Suprapubic skin (tissue), 4 donors: ENCODE results near the gene PPP1R3G. TPM values are rescaled to one million over a fixed set of nuclear protein-coding genes. Genes with fewer than 3 reads are reported as not detected.

Source experiments
- DNase-seq, 2 donors: peaks; one replicate each; pipeline ENCODE4 v3.0.0-alpha.2; 2019; ENCODE audit warnings: low spot score in 2 of 2
- H3K27ac ChIP-seq: fragments of 200-600 bp; sonication (generic); one replicate; pipeline ENCODE4 v1.5.1; 2019
- H3K27me3 ChIP-seq: fragments of 200-600 bp; sonication (generic); one replicate; pipeline ENCODE4 v1.5.1; 2019
- H3K36me3 ChIP-seq: fragments of 200-600 bp; sonication (generic); one replicate; pipeline ENCODE4 v1.5.1; 2019
- H3K4me1 ChIP-seq: fragments of 200-600 bp; sonication (generic); one replicate; pipeline ENCODE4 v1.5.1; 2019
- H3K4me3 ChIP-seq: fragments of 200-600 bp; sonication (generic); one replicate; pipeline ENCODE4 v1.5.1; 2019; ENCODE audit warnings: mild to moderate bottlenecking
- H3K9me3 ChIP-seq: fragments of 200-600 bp; sonication (generic); one replicate; pipeline ENCODE4 v1.5.1; 2019
- EP300 ChIP-seq: sonication (generic); formaldehyde crosslinking; IDR thresholded peaks from one replicate; pipeline ENCODE4 v1.6.1; 2017; ENCODE audit warnings: antibody characterized with exemption
- POLR2A ChIP-seq, 2 donors: fragments of 450-650 bp; IDR thresholded peaks; one replicate each; pipeline ENCODE4 v1.6.1; 2017; ENCODE audit warnings: antibody characterized with exemption in 2 of 2, mild to moderate bottlenecking in 2 of 2, moderate library complexity in 2 of 2
- POLR2AphosphoS5 ChIP-seq, 3 donors: sonication (generic); formaldehyde crosslinking; IDR thresholded peaks; one replicate each; pipeline ENCODE4 v1.6.1; 2017; ENCODE audit warnings: antibody characterized with exemption in 3 of 3
- WGBS: methylation state at CpG from one replicate; pipeline ENCODE4 v1.1.5; 2018; 5-methylcytosine and 5-hydroxymethylcytosine counted together
- total RNA-seq, 4 donors: library from RNA; depleted of rRNA; stranded (reverse); fragments of >200 nt; gene quantifications; one replicate each; pipeline ENCODE4 v1.1.0, GENCODE V29; 2016
- TF ChIP-seq, protein P1 (sequence below), 2 donors: fragments of 200-600 bp in 1 of 2; fragments of 450-650 bp in 1 of 2; sonication (generic) in 1 of 2; IDR thresholded peaks; one replicate each; pipeline ENCODE4 v1.5.1; 2016 to 2019; ENCODE audit warnings: antibody characterized with exemption in 2 of 2, mild to moderate bottlenecking in 1 of 2, moderate library complexity in 1 of 2

The PPP1R3G gene
- total RNA-seq, 4 donors from 2014 or later = 0.38 to 0.80 (median 0.67) TPM

DNA sequence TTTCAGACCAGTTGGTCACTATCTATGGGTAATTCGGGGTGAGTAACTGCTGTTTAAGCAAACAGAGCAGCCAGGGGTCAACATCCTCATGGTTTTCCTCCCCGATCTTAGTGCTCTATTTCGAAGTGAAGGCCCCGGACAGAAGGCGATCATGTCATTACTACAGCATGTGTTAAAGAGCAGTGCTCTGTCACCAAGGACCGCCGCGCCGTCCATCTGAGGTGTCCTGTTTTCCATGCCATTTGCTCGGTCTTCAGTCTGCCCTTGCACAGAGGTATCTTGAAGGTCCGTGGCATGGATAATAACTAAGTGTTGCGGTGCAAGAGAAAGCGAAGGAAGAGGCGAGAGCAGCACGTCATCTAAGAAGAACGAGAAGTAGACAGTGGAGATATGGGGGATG, 25.1 kb downstream of the PPP1R3G start:
- Histone ChIP-seq H3K9me3 (no peaks in the 10 kb centered on the region), H3K4me1 (no peaks in the 10 kb centered on the region), H3K27me3 (no peaks in the 10 kb centered on the region), H3K36me3 (no peaks in the 10 kb centered on the region), H3K4me3 (no peak overlapping the region), H3K27ac (no peak overlapping the region)
- WGBS = 88% methylated on average over 16 of the region's 16 CpGs
- DNase-seq = peak in 1 of 2 donors; percentile 44
- TF ChIP-seq POLR2A (IDR thresholded peaks at IDR 0.05) (no peak), EP300 (no peak), POLR2AphosphoS5 (IDR thresholded peaks at IDR 0.05) (no peak)
- TF ChIP-seq, protein P1, sequence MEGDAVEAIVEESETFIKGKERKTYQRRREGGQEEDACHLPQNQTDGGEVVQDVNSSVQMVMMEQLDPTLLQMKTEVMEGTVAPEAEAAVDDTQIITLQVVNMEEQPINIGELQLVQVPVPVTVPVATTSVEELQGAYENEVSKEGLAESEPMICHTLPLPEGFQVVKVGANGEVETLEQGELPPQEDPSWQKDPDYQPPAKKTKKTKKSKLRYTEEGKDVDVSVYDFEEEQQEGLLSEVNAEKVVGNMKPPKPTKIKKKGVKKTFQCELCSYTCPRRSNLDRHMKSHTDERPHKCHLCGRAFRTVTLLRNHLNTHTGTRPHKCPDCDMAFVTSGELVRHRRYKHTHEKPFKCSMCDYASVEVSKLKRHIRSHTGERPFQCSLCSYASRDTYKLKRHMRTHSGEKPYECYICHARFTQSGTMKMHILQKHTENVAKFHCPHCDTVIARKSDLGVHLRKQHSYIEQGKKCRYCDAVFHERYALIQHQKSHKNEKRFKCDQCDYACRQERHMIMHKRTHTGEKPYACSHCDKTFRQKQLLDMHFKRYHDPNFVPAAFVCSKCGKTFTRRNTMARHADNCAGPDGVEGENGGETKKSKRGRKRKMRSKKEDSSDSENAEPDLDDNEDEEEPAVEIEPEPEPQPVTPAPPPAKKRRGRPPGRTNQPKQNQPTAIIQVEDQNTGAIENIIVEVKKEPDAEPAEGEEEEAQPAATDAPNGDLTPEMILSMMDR (IDR thresholded peaks at IDR 0.05) = no peak

DNA sequence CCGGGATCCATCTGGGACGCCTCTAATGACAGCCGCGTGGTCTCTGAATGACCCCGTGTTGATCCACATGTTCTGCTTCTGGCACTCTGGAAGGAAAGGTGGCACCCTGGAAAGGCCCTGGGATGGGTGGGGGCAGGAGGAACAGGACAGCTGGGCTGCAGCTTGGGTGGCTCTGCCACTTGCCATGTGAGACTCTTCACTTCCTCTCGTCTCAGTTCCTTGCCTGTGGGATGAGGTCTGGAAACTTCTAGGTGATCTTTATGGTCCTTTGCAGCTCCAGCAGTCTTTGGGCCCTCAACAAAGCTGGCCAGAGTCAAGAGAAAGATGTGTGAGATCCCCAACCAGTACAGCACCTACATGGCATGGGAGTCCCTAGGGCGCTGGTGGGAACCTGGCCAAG, 26.5 kb downstream of the PPP1R3G start:
- WGBS = 95% methylated on average over 7 of the region's 7 CpGs
- no peak overlapping the region for H3K27ac ChIP-seq

DNA sequence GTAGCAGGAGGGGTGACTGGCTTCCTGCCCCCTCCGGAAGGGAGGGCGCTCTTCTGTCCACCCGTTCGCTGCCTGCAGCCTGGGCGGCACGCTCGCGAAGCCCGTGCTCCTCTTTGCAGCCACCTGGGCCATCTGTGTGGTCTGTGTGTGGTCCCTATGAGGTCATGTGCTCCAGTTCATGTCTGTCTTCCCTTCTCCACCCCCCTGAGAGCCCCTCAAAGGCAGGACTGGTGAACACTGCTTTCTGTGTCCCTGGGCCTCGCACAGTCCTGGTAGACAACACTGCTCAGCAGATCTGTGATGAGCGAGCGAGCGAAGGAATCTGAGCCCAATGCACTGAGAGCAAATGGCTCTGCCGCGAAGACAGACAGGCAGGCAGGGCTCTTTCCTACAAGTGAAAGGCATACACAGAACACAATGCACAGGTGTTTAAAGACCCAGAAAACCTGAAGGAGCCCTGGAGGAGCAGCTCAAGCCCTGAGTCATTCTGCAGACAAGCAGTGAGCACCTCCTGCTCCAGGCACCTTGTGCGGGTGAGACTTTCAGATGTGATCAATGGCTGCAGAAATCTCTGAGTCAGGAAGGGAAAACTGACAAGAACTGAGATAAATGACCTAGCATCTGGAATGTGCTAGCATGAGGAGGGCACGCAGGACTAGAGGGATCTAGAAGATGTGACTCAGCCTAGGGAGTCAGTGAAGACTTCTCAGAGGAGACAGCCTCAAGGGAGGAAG, 27.1 kb downstream of the PPP1R3G start:
- no peak for TF ChIP-seq POLR2AphosphoS5 (IDR thresholded peaks at IDR 0.05)
- TF ChIP-seq, protein P1 (IDR thresholded peaks at IDR 0.05) = no peak
- no peak for TF ChIP-seq POLR2A (IDR thresholded peaks at IDR 0.05)
- no peak for TF ChIP-seq EP300
- Histone ChIP-seq H3K27me3 (no peaks in the 10 kb centered on the region), H3K27ac (no peak overlapping the region), H3K9me3 (no peaks in the 10 kb centered on the region), H3K4me3 (no peak overlapping the region), H3K36me3 (no peaks in the 10 kb centered on the region), H3K4me1 (no peaks in the 10 kb centered on the region)
- DNase-seq = peak in 1 of 2 donors; percentile 28
- 79% methylated on average over 5 of the region's 17 CpGs for WGBS

More for the DNA sequence above, 26.5 kb downstream of the PPP1R3G start:
- DNase-seq = no peak
- no peaks in the 10 kb centered on the region for H3K36me3 ChIP-seq
- H3K4me3 ChIP-seq = no peak overlapping the region
- no peaks in the 10 kb centered on the region for H3K27me3 ChIP-seq
- no peaks in the 10 kb centered on the region for H3K4me1 ChIP-seq
- no peaks in the 10 kb centered on the region for H3K9me3 ChIP-seq
- TF ChIP-seq EP300 (no peak), POLR2AphosphoS5 (IDR thresholded peaks at IDR 0.05) (no peak), POLR2A (IDR thresholded peaks at IDR 0.05) (no peak)
- TF ChIP-seq, protein P1 (IDR thresholded peaks at IDR 0.05) = no peak

DNA sequence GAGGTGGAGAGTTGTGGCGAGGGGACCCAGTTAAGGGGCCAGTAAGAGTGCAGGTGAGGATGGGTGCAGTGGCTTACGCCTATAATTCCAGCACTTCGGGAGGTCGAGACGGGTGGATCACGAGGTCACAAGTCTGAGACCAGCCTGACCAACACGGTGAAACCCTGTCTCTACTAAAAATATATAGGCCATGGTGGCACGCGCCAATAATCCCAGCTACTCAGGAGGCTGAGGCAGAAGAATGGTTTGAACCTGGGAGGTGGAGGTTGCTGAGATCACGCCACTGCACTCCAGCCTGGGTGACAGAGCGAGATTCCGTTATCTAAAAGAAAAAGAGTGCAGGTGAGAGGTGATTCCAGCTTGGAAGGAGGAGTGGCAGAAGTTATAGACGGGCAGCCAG, 28.0 kb downstream of the PPP1R3G start:
- peak in 1 of 2 donors; percentile 41 for DNase-seq
- H3K4me1 ChIP-seq = no peaks in the 10 kb centered on the region
- WGBS = 98% methylated on average over 13 of the region's 13 CpGs
- no peak overlapping the region for H3K4me3 ChIP-seq
- H3K27ac ChIP-seq = no peak overlapping the region
- no peaks in the 10 kb centered on the region for H3K9me3 ChIP-seq
- no peak for TF ChIP-seq POLR2AphosphoS5 (IDR thresholded peaks at IDR 0.05)
- TF ChIP-seq EP300 = no peak
- TF ChIP-seq POLR2A (IDR thresholded peaks at IDR 0.05) = no peak
- TF ChIP-seq, protein P1 (IDR thresholded peaks at IDR 0.05) = no peak
- no peaks in the 10 kb centered on the region for H3K36me3 ChIP-seq
- H3K27me3 ChIP-seq = no peaks in the 10 kb centered on the region

DNA sequence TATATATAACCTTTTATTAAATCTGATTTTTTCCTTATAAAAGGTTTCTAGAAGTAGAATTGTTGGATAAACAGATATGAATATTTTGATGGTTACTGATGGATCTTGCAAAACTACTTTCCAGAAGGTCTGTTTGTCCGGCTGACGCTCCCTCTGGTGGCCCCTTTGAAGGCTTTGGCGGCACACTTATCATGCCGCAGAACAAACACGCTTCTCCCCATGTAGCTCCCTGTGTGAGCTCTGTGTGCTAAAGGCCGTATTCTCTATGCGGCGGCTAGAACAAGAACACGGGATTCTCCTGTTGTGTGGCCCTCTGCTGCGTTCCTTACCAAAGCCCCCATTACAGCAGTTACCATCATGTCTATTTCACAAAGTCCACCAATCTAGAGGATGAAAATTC, 30.0 kb downstream of the PPP1R3G start:
- no peaks in the 10 kb centered on the region for H3K4me1 ChIP-seq
- TF ChIP-seq POLR2AphosphoS5 (IDR thresholded peaks at IDR 0.05) = no peak
- TF ChIP-seq, protein P1 (IDR thresholded peaks at IDR 0.05) = peak in 1 of 2 donors; percentile 11
- H3K4me3 ChIP-seq = no peak overlapping the region
- no peak overlapping the region for H3K27ac ChIP-seq
- WGBS = 84% methylated on average over 10 of the region's 10 CpGs
- DNase-seq = no peak
- H3K27me3 ChIP-seq = no peaks in the 10 kb centered on the region
- H3K9me3 ChIP-seq = no peaks in the 10 kb centered on the region
- no peaks in the 10 kb centered on the region for H3K36me3 ChIP-seq
